Suprapubic skin (tissue), 4 donors: Measurements from ENCODE around the gene PTPRJ.

Source experiments
- EP300 ChIP-seq: sonication (generic); formaldehyde crosslinking; IDR thresholded peaks from one replicate; pipeline ENCODE4 v1.6.1; 2017; ENCODE audit warnings: antibody characterized with exemption
- POLR2A ChIP-seq, 2 donors: fragments of 450-650 bp; IDR thresholded peaks; one replicate each; pipeline ENCODE4 v1.6.1; 2017; ENCODE audit warnings: antibody characterized with exemption in 2 of 2, mild to moderate bottlenecking in 2 of 2, moderate library complexity in 2 of 2
- POLR2AphosphoS5 ChIP-seq, 3 donors: sonication (generic); formaldehyde crosslinking; IDR thresholded peaks; one replicate each; pipeline ENCODE4 v1.6.1; 2017; ENCODE audit warnings: antibody characterized with exemption in 3 of 3
- TF ChIP-seq, protein P1 (sequence below), 2 donors: fragments of 200-600 bp in 1 of 2; fragments of 450-650 bp in 1 of 2; sonication (generic) in 1 of 2; IDR thresholded peaks; one replicate each; pipeline ENCODE4 v1.5.1; 2016 to 2019; ENCODE audit warnings: antibody characterized with exemption in 2 of 2, mild to moderate bottlenecking in 1 of 2, moderate library complexity in 1 of 2

DNA sequence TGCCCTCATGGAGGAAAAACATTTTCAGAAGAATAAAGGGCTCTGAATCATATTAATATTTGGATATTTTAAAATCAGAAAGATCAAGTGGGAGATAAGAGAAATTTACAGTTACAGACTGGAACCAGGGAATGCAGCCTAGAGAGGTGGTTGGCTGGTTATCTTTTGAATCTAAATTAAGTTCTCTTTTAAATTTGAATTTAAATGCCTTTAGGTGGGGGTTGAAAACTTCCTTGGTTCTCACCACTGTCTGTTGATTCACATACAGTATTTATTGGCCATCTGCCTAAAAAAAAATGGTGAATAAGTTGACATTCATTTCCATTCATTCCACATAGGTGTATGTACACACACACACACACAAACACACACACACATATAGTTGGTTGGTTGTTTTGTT lies 35.7 kb upstream of the PTPRJ start:
- TF ChIP-seq, protein P1, sequence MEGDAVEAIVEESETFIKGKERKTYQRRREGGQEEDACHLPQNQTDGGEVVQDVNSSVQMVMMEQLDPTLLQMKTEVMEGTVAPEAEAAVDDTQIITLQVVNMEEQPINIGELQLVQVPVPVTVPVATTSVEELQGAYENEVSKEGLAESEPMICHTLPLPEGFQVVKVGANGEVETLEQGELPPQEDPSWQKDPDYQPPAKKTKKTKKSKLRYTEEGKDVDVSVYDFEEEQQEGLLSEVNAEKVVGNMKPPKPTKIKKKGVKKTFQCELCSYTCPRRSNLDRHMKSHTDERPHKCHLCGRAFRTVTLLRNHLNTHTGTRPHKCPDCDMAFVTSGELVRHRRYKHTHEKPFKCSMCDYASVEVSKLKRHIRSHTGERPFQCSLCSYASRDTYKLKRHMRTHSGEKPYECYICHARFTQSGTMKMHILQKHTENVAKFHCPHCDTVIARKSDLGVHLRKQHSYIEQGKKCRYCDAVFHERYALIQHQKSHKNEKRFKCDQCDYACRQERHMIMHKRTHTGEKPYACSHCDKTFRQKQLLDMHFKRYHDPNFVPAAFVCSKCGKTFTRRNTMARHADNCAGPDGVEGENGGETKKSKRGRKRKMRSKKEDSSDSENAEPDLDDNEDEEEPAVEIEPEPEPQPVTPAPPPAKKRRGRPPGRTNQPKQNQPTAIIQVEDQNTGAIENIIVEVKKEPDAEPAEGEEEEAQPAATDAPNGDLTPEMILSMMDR (IDR thresholded peaks at IDR 0.05) = no peak
- TF ChIP-seq POLR2A (IDR thresholded peaks at IDR 0.05) = no peak
- no peak for TF ChIP-seq POLR2AphosphoS5 (IDR thresholded peaks at IDR 0.05)
- no peak for TF ChIP-seq EP300
